ENCODE data around the gene GRXCR2.
"Not testable (repeated sequence)": the region's sequence is repeated elsewhere in the genome, so short reads cannot be mapped to it uniquely, and the experiment has no call there.

GRXCR2 gene

GRCh38 chr5:145887217-145887616 lies 14.4 kb upstream of the GRXCR2 start:
- DNase-seq (ENCODE audit: low read depth in 3 of 3): no peak

- DNase-seq (ENCODE audit: low read depth in 3 of 3): no peak
These were observed 2.0 kb upstream of the GRXCR2 start for GRCh38 chr5:145874765-145875164.

GRCh38 chr5:145872486-145872885 lies 328 bp downstream of the GRXCR2 start:
- no peak for DNase-seq (ENCODE audit: low read depth in 3 of 3)

GRCh38 chr5:145869753-145870152 lies 3.1 kb downstream of the GRXCR2 start:
- DNase-seq (ENCODE audit: low read depth in 3 of 3): no peak

GRCh38 chr5:145867806-145868205 lies 5.0 kb downstream of the GRXCR2 start:
- no peak for DNase-seq (ENCODE audit: low read depth in 3 of 3)

GRCh38 chr5:145864432-145864831 lies 8.4 kb downstream of the GRXCR2 start:
- DNase-seq (ENCODE audit: low read depth in 3 of 3): not testable (repeated sequence)

- DNase-seq (ENCODE audit: low read depth in 3 of 3): no peak
These were observed 9.8 kb downstream of the GRXCR2 start for GRCh38 chr5:145863003-145863402.

GRCh38 chr5:145859897-145860296 lies 12.9 kb downstream of the GRXCR2 start:
- no peak for DNase-seq (ENCODE audit: low read depth in 3 of 3)

- DNase-seq (ENCODE audit: low read depth in 3 of 3): no peak
These were observed 13.4 kb downstream of the GRXCR2 start for GRCh38 chr5:145859453-145859852.

- DNase-seq (ENCODE audit: low read depth in 3 of 3): no peak
These were observed 13.9 kb downstream of the GRXCR2 start for GRCh38 chr5:145858959-145859358.

- no peak for DNase-seq (ENCODE audit: low read depth in 3 of 3)
These were observed 16.5 kb downstream of the GRXCR2 start for GRCh38 chr5:145856285-145856818.

GRCh38 chr5:145855763-145856267 lies 17.0 kb downstream of the GRXCR2 start:
- DNase-seq (ENCODE audit: low read depth in 3 of 3): no peak

GRCh38 chr5:145854651-145855258 lies 18.1 kb downstream of the GRXCR2 start:
- DNase-seq (ENCODE audit: low read depth in 3 of 3): no peak

- no peak for DNase-seq (ENCODE audit: low read depth in 3 of 3)
These were observed 18.9 kb downstream of the GRXCR2 start for GRCh38 chr5:145853781-145854376.

GRCh38 chr5:145852990-145853389 lies 19.8 kb downstream of the GRXCR2 start:
- no peak for DNase-seq (ENCODE audit: low read depth in 3 of 3)

GRCh38 chr5:145848854-145849253 lies 24.0 kb downstream of the GRXCR2 start:
- no peak for DNase-seq (ENCODE audit: low read depth in 3 of 3)

GRCh38 chr5:145847499-145848497 lies 25.0 kb downstream of the GRXCR2 start:
- DNase-seq (ENCODE audit: low read depth in 3 of 3): no peak

GRCh38 chr5:145846081-145846480 lies 26.7 kb downstream of the GRXCR2 start:
- no peak for DNase-seq (ENCODE audit: low read depth in 3 of 3)

- no peak for DNase-seq (ENCODE audit: low read depth in 3 of 3)
These were observed 31.5 kb downstream of the GRXCR2 start for GRCh38 chr5:145841299-145841698.

- no peak for DNase-seq (ENCODE audit: low read depth in 3 of 3)
These were observed 32.2 kb downstream of the GRXCR2 start for GRCh38 chr5:145840458-145841132.

GRCh38 chr5:145838276-145838675 lies 34.5 kb downstream of the GRXCR2 start:
- no peak for DNase-seq (ENCODE audit: low read depth in 3 of 3)

All from stimulated activated CD4-positive, alpha-beta T cell treated with anti-CD3 and anti-CD28 coated beads, TNF-alpha, amount 100 ng/mL, for 4 hours (primary cell).